WERI-Rb-1 (cell line): ENCODE data around the gene DYSF.

Experiments used
- DNase-seq: peaks from one replicate; pipeline ENCODE4 v3.0.0-alpha.2; 2020
- H3K27ac ChIP-seq: fragments of 250-450 bp; sonication (Bioruptor Pico); 2 replicates; pipeline ENCODE4 v1.5.1; 2020; ENCODE audit warnings: mild to moderate bottlenecking, moderate library complexity
- H3K27me3 ChIP-seq: fragments of 250-450 bp; sonication (Bioruptor Pico); 2 replicates; pipeline ENCODE4 v1.5.1; 2021; ENCODE audit warnings: mild to moderate bottlenecking, low read depth, moderate library complexity; ENCODE audit not compliant: insufficient read depth, severe bottlenecking
- H3K36me3 ChIP-seq: fragments of 250-450 bp; sonication (Bioruptor Pico); 2 replicates; pipeline ENCODE4 v1.5.1; 2020; ENCODE audit warnings: mild to moderate bottlenecking, moderate library complexity
- H3K4me3 ChIP-seq: 2 replicates; pipeline ENCODE4 v1.5.1; 2011; ENCODE audit warnings: low read depth, mild to moderate bottlenecking, control low read depth, low read length
- H3K9me3 ChIP-seq: fragments of 250-450 bp; sonication (Bioruptor Pico); 2 replicates; pipeline ENCODE4 v1.5.1; 2021; ENCODE audit warnings: mild to moderate bottlenecking, moderate library complexity; ENCODE audit not compliant: severe bottlenecking
- TF ChIP-seq, protein P1 (sequence below): IDR thresholded peaks from 2 replicates; pipeline ENCODE4 v1.5.1; 2011; ENCODE audit warnings: low read depth, mild to moderate bottlenecking, control low read depth, inconsistent platforms, low read length

DYSF gene

GRCh38 chr2:71532327-71532726 lies 79.0 kb downstream of the DYSF start:
- no peaks in the 10 kb centered on the region for H3K9me3 ChIP-seq
- no peak overlapping the region for H3K27ac ChIP-seq
- no peaks in the 10 kb centered on the region for H3K27me3 ChIP-seq
- no peak for DNase-seq
- TF ChIP-seq, protein P1, sequence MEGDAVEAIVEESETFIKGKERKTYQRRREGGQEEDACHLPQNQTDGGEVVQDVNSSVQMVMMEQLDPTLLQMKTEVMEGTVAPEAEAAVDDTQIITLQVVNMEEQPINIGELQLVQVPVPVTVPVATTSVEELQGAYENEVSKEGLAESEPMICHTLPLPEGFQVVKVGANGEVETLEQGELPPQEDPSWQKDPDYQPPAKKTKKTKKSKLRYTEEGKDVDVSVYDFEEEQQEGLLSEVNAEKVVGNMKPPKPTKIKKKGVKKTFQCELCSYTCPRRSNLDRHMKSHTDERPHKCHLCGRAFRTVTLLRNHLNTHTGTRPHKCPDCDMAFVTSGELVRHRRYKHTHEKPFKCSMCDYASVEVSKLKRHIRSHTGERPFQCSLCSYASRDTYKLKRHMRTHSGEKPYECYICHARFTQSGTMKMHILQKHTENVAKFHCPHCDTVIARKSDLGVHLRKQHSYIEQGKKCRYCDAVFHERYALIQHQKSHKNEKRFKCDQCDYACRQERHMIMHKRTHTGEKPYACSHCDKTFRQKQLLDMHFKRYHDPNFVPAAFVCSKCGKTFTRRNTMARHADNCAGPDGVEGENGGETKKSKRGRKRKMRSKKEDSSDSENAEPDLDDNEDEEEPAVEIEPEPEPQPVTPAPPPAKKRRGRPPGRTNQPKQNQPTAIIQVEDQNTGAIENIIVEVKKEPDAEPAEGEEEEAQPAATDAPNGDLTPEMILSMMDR: no peak
- no peaks in the 10 kb centered on the region for H3K36me3 ChIP-seq
- H3K4me3 ChIP-seq: no peak overlapping the region

DNA sequence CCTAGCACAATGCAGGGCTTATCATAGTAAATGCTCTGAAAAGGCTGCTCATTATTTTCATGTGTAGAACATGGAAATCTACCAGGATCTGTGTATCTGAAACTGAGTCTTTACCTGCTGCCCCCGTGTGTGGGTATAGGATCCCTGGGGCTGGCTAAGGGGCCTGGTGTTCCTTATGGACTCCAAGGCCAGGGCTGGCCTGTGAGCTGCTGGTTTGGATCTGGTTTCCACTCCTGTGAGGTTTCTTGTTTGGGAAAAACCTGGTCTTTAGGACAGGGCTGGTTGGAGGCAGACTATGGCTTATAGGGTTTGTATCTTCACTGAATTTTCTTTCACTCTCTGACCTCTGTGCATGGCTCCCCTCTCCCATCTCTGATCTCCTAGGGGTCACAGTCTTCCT lies 80.8 kb downstream of the DYSF start:
- Histone ChIP-seq H3K27me3 (no peaks in the 10 kb centered on the region), H3K36me3 (no peaks in the 10 kb centered on the region), H3K9me3 (no peaks in the 10 kb centered on the region), H3K4me3 (no peak overlapping the region), H3K27ac (no peak overlapping the region)
- DNase-seq: no peak
- TF ChIP-seq, protein P1: no peak

- Histone ChIP-seq H3K9me3 (no peaks in the 10 kb centered on the region), H3K27me3 (no peaks in the 10 kb centered on the region), H3K4me3 (no peak overlapping the region), H3K36me3 (no peaks in the 10 kb centered on the region), H3K27ac (no peak overlapping the region)
- TF ChIP-seq, protein P1: no peak
- no peak for DNase-seq
Observed at GRCh38 chr2:71534826-71535225, 81.5 kb downstream of the DYSF start.

GRCh38 chr2:71535526-71535925 lies 82.2 kb downstream of the DYSF start:
- no peak overlapping the region for H3K4me3 ChIP-seq
- no peak for DNase-seq

GRCh38 chr2:71536226-71536671 lies 82.9 kb downstream of the DYSF start:
- H3K27me3 ChIP-seq: no peaks in the 10 kb centered on the region
- no peak for DNase-seq
- no peak overlapping the region for H3K4me3 ChIP-seq
- H3K9me3 ChIP-seq: no peaks in the 10 kb centered on the region
- no peaks in the 10 kb centered on the region for H3K36me3 ChIP-seq
- TF ChIP-seq, protein P1: no peak
- no peak overlapping the region for H3K27ac ChIP-seq

More at GRCh38 chr2:71535526-71535925, 82.2 kb downstream of the DYSF start:
- H3K36me3 ChIP-seq: no peaks in the 10 kb centered on the region
- TF ChIP-seq, protein P1: no peak
- H3K27me3 ChIP-seq: no peaks in the 10 kb centered on the region
- H3K27ac ChIP-seq: no peak overlapping the region
- H3K9me3 ChIP-seq: no peaks in the 10 kb centered on the region

- H3K9me3 ChIP-seq: no peaks in the 10 kb centered on the region
Observed at GRCh38 chr2:71538241-71538640, 84.9 kb downstream of the DYSF start.

More at GRCh38 chr2:71538241-71538640, 84.9 kb downstream of the DYSF start:
- H3K27me3 ChIP-seq: no peaks in the 10 kb centered on the region
- no peak overlapping the region for H3K4me3 ChIP-seq
- no peaks in the 10 kb centered on the region for H3K36me3 ChIP-seq
- TF ChIP-seq, protein P1: no peak
- DNase-seq: no peak
- no peak overlapping the region for H3K27ac ChIP-seq
